HepG2 (cell line): ENCODE measurements around the gene KCNH6. TPM values are rescaled to one million over a fixed set of nuclear protein-coding genes. Genes with fewer than 3 reads are reported as not detected.

Experiments used
- ARNT2 ChIP-seq: sonication (generic); formaldehyde crosslinking; IDR thresholded peaks from 2 replicates; pipeline ENCODE4 v1.8.0; 2022; ENCODE audit warnings: mild to moderate bottlenecking, low read depth, missing genetic modification reagents, moderate library complexity
- GABPB1 ChIP-seq: IDR thresholded peaks from 2 replicates; pipeline ENCODE4 v1.6.1; 2016; ENCODE audit warnings: mild to moderate bottlenecking, missing genetic modification reagents, moderate library complexity, missing compliant biosample characterization
- GZF1 ChIP-seq: sonication (generic); formaldehyde crosslinking; IDR thresholded peaks from 2 replicates; pipeline ENCODE4 v1.5.1; 2020; ENCODE audit warnings: mild to moderate bottlenecking, missing genetic modification reagents
- HOXA5 ChIP-seq: sonication (generic); formaldehyde crosslinking; IDR thresholded peaks from 2 replicates; pipeline ENCODE4 v1.4.0; 2020; ENCODE audit warnings: missing genetic modification reagents
- JUN ChIP-seq: sonication (generic); formaldehyde crosslinking; IDR thresholded peaks from 2 replicates; pipeline ENCODE4 v1.4.0; 2020; ENCODE audit warnings: mild to moderate bottlenecking, missing genetic modification reagents
- MED13 ChIP-seq: sonication (generic); formaldehyde crosslinking; IDR thresholded peaks from 2 replicates; pipeline ENCODE4 v1.5.0; 2020; ENCODE audit warnings: missing genetic modification reagents
- RFXAP ChIP-seq: sonication (generic); formaldehyde crosslinking; IDR thresholded peaks from 2 replicates; pipeline ENCODE4 v1.4.0; 2020; ENCODE audit warnings: missing genetic modification reagents, borderline replicate concordance
- ZBED4 ChIP-seq: sonication (generic); formaldehyde crosslinking; IDR thresholded peaks from 2 replicates; pipeline ENCODE4 v1.4.0; 2020; ENCODE audit warnings: missing genetic modification reagents, borderline replicate concordance
- ZIK1 ChIP-seq: sonication (generic); formaldehyde crosslinking; IDR thresholded peaks from 2 replicates; pipeline ENCODE4 v1.5.0; 2020; ENCODE audit warnings: mild to moderate bottlenecking, low read depth, missing genetic modification reagents, borderline replicate concordance
- ZKSCAN5 ChIP-seq: sonication (generic); formaldehyde crosslinking; IDR thresholded peaks from 2 replicates; pipeline ENCODE4 v1.5.1; 2020; ENCODE audit warnings: mild to moderate bottlenecking, missing genetic modification reagents
- ZNF230 ChIP-seq: sonication (generic); formaldehyde crosslinking; IDR thresholded peaks from 2 replicates; pipeline ENCODE4 v1.4.0; 2020; ENCODE audit warnings: mild to moderate bottlenecking, missing genetic modification reagents
- ZNF281 ChIP-seq: sonication (generic); formaldehyde crosslinking; IDR thresholded peaks from 2 replicates; pipeline ENCODE4 v1.4.0; 2020; ENCODE audit warnings: missing genetic modification reagents, borderline replicate concordance
- ZNF496 ChIP-seq: sonication (generic); formaldehyde crosslinking; IDR thresholded peaks from 2 replicates; pipeline ENCODE4 v1.8.1; 2023; ENCODE audit warnings: mild to moderate bottlenecking, moderate library complexity, missing genetic modification reagents; ENCODE audit not compliant: insufficient replicate concordance
- ZSCAN29 ChIP-seq: sonication (generic); formaldehyde crosslinking; conservative IDR thresholded peaks from 2 replicates; pipeline ENCODE4 v1.4.0; 2020; ENCODE audit warnings: mild to moderate bottlenecking, missing genetic modification reagents
- polyA plus RNA-seq, 8 experiments: library from polyadenylated mRNA; depleted of rRNA in 3 of 8; stranded (reverse) in 7 of 8; unstranded in 1 of 8; fragments of >200 nt; fragmentation: Illumina TruSeq in 4 of 8; extraction: Trizol in 4 of 8; gene quantifications; 2 replicates each; pipeline versions ENCODE4 v1.2.1 to v1.2.3, GENCODE V29; 2011 to 2016; ENCODE audit warnings: low read depth in 4 of 8, missing spikeins in 1 of 8, mixed read lengths in 1 of 8; ENCODE audit not compliant: insufficient read depth in 1 of 8
- total RNA-seq, 5 experiments: library from RNA; depleted of rRNA; stranded (reverse); fragments of >200 nt; fragmentation: Illumina TruSeq; extraction: Trizol; gene quantifications; 2 replicates each; pipeline ENCODE4 v1.2.3, GENCODE V29; 2016; ENCODE audit warnings: low read depth in 1 of 5
- TF ChIP-seq, protein P1 (sequence below): sonication (generic); formaldehyde crosslinking; IDR thresholded peaks from 2 replicates; pipeline ENCODE4 v1.4.0; 2020; ENCODE audit warnings: missing genetic modification reagents

The KCNH6 gene
- total and polyA plus RNA-seq, 2 of the 13 experiments (the other 11 are each of a cell fraction or from before 2014, with no cell fraction given), result 0.05 to 0.18 TPM

DNA sequence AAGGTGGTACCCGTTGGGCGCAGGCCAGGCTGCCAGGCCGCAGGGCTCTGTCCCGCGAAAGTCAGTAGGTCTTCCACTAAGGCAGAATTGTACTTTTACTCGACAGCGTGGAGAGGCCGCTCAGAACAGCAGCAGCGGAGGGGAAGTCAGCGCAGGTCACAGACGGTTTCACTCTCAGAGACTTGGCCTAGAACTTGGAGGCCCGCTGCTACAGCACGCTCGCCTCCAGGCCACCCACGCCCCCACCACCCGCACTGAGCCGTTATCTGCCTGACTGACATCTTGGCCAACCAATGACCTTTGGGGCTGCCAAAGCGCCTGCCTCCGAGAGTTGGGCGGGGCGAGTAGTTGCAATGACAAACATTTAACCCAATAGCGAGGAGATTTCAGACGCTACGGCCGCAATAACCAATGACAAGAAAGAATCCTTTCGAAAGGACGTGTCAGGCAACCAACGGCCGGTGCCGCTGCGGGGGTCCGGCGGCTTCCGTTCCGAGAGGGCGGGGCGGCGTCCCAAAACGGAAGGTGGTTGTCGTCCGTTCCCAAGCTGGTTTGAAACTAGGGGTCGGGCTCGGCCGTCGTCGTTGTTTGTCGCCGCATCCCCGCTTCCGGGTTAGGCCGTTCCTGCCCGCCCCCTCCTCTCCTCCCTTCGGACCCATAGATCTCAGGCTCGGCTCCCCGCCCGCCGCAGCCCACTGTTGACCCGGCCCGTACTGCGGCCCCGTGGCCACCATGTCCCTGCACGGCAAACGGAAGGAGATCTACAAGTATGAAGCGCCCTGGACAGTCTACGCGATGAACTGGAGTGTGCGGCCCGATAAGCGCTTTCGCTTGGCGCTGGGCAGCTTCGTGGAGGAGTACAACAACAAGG is 27.0 kb downstream of the KCNH6 start, which contains the start of gene DCAF7 (continued):
- TF ChIP-seq ZNF281 (CRISPR knock-in tag) (peak; percentile 4; the same call in 1 of the 2 replicates), ZNF496 (CRISPR knock-in tag) (no peak), ZBED4 (CRISPR knock-in tag) (peak; percentile 97), MED13 (CRISPR knock-in tag) (peak; percentile 85; the same call in 1 of the 2 replicates), ARNT2 (CRISPR knock-in tag) (no peak), HOXA5 (CRISPR knock-in tag) (peak; percentile 95), GZF1 (CRISPR knock-in tag) (peak; percentile 84), ZKSCAN5 (no peak), RFXAP (CRISPR knock-in tag) (peak; percentile 86), ZIK1 (CRISPR knock-in tag) (peak; percentile 84; the same call in 1 of the 2 replicates), ZSCAN29 (CRISPR knock-in tag) (peak; percentile 76; the same call in 1 of the 2 replicates), ZNF230 (peak; percentile 87), JUN (CRISPR knock-in tag) (peak; percentile 59), GABPB1 (CRISPR knock-in tag) (peak; percentile 98)
- TF ChIP-seq, protein P1, sequence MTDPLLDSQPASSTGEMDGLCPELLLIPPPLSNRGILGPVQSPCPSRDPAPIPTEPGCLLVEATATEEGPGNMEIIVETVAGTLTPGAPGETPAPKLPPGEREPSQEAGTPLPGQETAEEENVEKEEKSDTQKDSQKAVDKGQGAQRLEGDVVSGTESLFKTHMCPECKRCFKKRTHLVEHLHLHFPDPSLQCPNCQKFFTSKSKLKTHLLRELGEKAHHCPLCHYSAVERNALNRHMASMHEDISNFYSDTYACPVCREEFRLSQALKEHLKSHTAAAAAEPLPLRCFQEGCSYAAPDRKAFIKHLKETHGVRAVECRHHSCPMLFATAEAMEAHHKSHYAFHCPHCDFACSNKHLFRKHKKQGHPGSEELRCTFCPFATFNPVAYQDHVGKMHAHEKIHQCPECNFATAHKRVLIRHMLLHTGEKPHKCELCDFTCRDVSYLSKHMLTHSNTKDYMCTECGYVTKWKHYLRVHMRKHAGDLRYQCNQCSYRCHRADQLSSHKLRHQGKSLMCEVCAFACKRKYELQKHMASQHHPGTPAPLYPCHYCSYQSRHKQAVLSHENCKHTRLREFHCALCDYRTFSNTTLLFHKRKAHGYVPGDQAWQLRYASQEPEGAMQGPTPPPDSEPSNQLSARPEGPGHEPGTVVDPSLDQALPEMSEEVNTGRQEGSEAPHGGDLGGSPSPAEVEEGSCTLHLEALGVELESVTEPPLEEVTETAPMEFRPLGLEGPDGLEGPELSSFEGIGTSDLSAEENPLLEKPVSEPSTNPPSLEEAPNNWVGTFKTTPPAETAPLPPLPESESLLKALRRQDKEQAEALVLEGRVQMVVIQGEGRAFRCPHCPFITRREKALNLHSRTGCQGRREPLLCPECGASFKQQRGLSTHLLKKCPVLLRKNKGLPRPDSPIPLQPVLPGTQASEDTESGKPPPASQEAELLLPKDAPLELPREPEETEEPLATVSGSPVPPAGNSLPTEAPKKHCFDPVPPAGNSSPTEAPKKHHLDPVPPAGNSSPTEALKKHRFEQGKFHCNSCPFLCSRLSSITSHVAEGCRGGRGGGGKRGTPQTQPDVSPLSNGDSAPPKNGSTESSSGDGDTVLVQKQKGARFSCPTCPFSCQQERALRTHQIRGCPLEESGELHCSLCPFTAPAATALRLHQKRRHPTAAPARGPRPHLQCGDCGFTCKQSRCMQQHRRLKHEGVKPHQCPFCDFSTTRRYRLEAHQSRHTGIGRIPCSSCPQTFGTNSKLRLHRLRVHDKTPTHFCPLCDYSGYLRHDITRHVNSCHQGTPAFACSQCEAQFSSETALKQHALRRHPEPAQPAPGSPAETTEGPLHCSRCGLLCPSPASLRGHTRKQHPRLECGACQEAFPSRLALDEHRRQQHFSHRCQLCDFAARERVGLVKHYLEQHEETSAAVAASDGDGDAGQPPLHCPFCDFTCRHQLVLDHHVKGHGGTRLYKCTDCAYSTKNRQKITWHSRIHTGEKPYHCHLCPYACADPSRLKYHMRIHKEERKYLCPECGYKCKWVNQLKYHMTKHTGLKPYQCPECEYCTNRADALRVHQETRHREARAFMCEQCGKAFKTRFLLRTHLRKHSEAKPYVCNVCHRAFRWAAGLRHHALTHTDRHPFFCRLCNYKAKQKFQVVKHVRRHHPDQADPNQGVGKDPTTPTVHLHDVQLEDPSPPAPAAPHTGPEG (CRISPR knock-in tag), result peak; percentile 79
